Stomach (tissue), 9 donors: Measurements from ENCODE around the gene FXN. TPM values are rescaled to one million over a fixed set of nuclear protein-coding genes. Genes with fewer than 3 reads are reported as not detected.

Source experiments
- DNase-seq, 2 donors: peaks; one replicate each; pipeline versions ENCODE4 v3.0.0 to v3.0.0-alpha.2; 2013 to 2019
- H3K27ac ChIP-seq, 5 donors: fragments of 200-600 bp in 4 of 5; sonication (generic) in 4 of 5; one replicate each; pipeline ENCODE4 v1.5.1; 2013 to 2019; ENCODE audit warnings: mild to moderate bottlenecking in 1 of 5, moderate library complexity in 1 of 5
- H3K27me3 ChIP-seq, 3 donors: fragments of 200-600 bp; sonication (generic); one replicate each; pipeline ENCODE4 v1.5.1; 2017 to 2019; ENCODE audit warnings: mixed run types in 1 of 3
- H3K36me3 ChIP-seq, 4 donors: fragments of 200-600 bp; sonication (generic); 1 replicate in 3 of 4; 2 replicates in 1 of 4; pipeline ENCODE4 v1.5.1; 2016 to 2019
- H3K4me1 ChIP-seq, 4 donors: fragments of 200-600 bp; sonication (generic); one replicate each; pipeline ENCODE4 v1.5.1; 2016 to 2019
- H3K4me3 ChIP-seq, 4 donors: fragments of 200-600 bp; sonication (generic) in 3 of 4; one replicate each; pipeline ENCODE4 v1.5.1; 2016 to 2019; ENCODE audit warnings: mild to moderate bottlenecking in 1 of 4
- H3K9me3 ChIP-seq, 4 donors: fragments of 200-600 bp; sonication (generic); one replicate each; pipeline ENCODE4 v1.5.1; 2016 to 2019
- CTCF ChIP-seq, 7 experiments: fragments of 450-650 bp in 4 of 7; fragments of 200-600 bp in 3 of 7; sonication (generic) in 3 of 7; IDR thresholded peaks; one replicate each; pipeline ENCODE4 v1.5.1; 2016 to 2019; ENCODE audit warnings: antibody characterized with exemption in 7 of 7, control low read depth in 2 of 7, mild to moderate bottlenecking in 1 of 7
- EP300 ChIP-seq: sonication (generic); formaldehyde crosslinking; IDR thresholded peaks from one replicate; pipeline ENCODE4 v1.6.1; 2017; ENCODE audit warnings: antibody characterized with exemption
- POLR2A ChIP-seq, 4 donors: fragments of 450-650 bp; IDR thresholded peaks; one replicate each; pipeline ENCODE4 v1.6.1; 2016; ENCODE audit warnings: antibody characterized with exemption in 4 of 4, control low read depth in 2 of 4, mild to moderate bottlenecking in 1 of 4, moderate library complexity in 1 of 4
- POLR2AphosphoS5 ChIP-seq, 3 donors: sonication (generic); formaldehyde crosslinking; IDR thresholded peaks; one replicate each; pipeline ENCODE4 v1.6.1; 2016; ENCODE audit warnings: antibody characterized with exemption in 3 of 3
- WGBS, 5 donors: extraction: QIAGEN DNeasy Blood & Tissue Kit in 3 of 5; methylation state at CpG; one replicate each; pipeline versions ENCODE4 v1.1.5 to v1.1.7; 2013 to 2018; 5-methylcytosine and 5-hydroxymethylcytosine counted together
- intact Hi-C: fragments of 100-400 bp; cut with DNase I; formaldehyde crosslinking; loops from one replicate; pipeline ENCODE4 v1.15.1; 2023; ENCODE audit warnings: low total_unique reads
- polyA plus RNA-seq, 3 donors: library from polyadenylated mRNA; stranded (reverse); fragments of 200-250 nt; gene quantifications; one replicate each; pipeline ENCODE4 v1.2.3, GENCODE V29; 2013
- total RNA-seq, 5 donors: library from RNA; depleted of rRNA; stranded (reverse); fragments of >200 nt; gene quantifications; one replicate each; pipeline versions ENCODE4 v1.1.0 to v1.2.3, GENCODE V29; 2014 to 2016
- donor health status: healthy with polysubstance abuse.
- donor health status: Bipolar disorder and iron deficiency.
- donor health status: healthy.

The FXN gene
- total and polyA plus RNA-seq, 8 donors = 0.58 to 15.3 (median 4.1) TPM

- H3K27me3 ChIP-seq = no peaks in the 10 kb centered on the region
- peaks cover 0 to 9% (median 0%) of the 10 kb centered on the region in 4 donors for H3K9me3 ChIP-seq
- DNase-seq = peak in 1 of 2 donors; percentile 16
- no peak overlapping the region for H3K4me3 ChIP-seq
- H3K4me1 ChIP-seq = peaks cover 0 to 11% (median 1%) of the 10 kb centered on the region in 4 donors
- intact Hi-C loops = loop anchor here (10.0 kb wide), 1 partner anchor 434 kb away; no protein-coding TSS in a partner anchor
- no peaks in the 10 kb centered on the region for H3K36me3 ChIP-seq
- no peak for TF ChIP-seq EP300
- no peak for TF ChIP-seq CTCF (IDR thresholded peaks at IDR 0.05)
- no peak for TF ChIP-seq POLR2AphosphoS5 (IDR thresholded peaks at IDR 0.05)
- no peak for TF ChIP-seq POLR2A (IDR thresholded peaks at IDR 0.05)
- WGBS, 5 donors = 86 to 96% (median 89%) methylated on average over 2 of the region's 2 CpGs
- no peak overlapping the region for H3K27ac ChIP-seq
Measured at GRCh38 chr9:69028754-69029153, 6.8 kb upstream of the FXN start.

- DNase-seq = no peak
- Histone ChIP-seq H3K27ac (no peak overlapping the region), H3K9me3 (peaks cover 0 to 9% (median 0%) of the 10 kb centered on the region in 4 donors), H3K27me3 (no peaks in the 10 kb centered on the region), H3K4me1 (peaks cover 0 to 9% (median 0%) of the 10 kb centered on the region in 4 donors), H3K4me3 (no peak overlapping the region), H3K36me3 (no peaks in the 10 kb centered on the region)
- intact Hi-C loops = loop anchor here (10.0 kb wide), 1 partner anchor 435 kb away; no protein-coding TSS in a partner anchor
- TF ChIP-seq POLR2A (IDR thresholded peaks at IDR 0.05) (no peak), POLR2AphosphoS5 (IDR thresholded peaks at IDR 0.05) (no peak), CTCF (IDR thresholded peaks at IDR 0.05) (no peak), EP300 (no peak)
Measured at GRCh38 chr9:69029535-69029934, 6.0 kb upstream of the FXN start.

GRCh38 chr9:69030851-69031645 is 4.5 kb upstream of the FXN start:
- no peak for DNase-seq
- TF ChIP-seq POLR2A (IDR thresholded peaks at IDR 0.05) (no peak), POLR2AphosphoS5 (IDR thresholded peaks at IDR 0.05) (no peak), CTCF (IDR thresholded peaks at IDR 0.05) (no peak), EP300 (no peak)
- H3K27me3 ChIP-seq = no peaks in the 10 kb centered on the region
- intact Hi-C loops = no loop called here
- no peaks in the 10 kb centered on the region for H3K36me3 ChIP-seq
- no peak overlapping the region for H3K27ac ChIP-seq
- peaks cover 3 to 16% (median 6%) of the 10 kb centered on the region in 4 donors for H3K4me1 ChIP-seq
- H3K4me3 ChIP-seq = no peak overlapping the region
- peaks cover 0 to 9% (median 0%) of the 10 kb centered on the region in 4 donors for H3K9me3 ChIP-seq
- 69 to 86% (median 76%) methylated on average over 1 of the region's 1 CpG for WGBS, 5 donors

- Histone ChIP-seq H3K27ac (no peak overlapping the region), H3K9me3 (peaks cover 0 to 9% (median 0%) of the 10 kb centered on the region in 4 donors), H3K27me3 (no peaks in the 10 kb centered on the region), H3K4me3 (no peak overlapping the region), H3K36me3 (no peaks in the 10 kb centered on the region), H3K4me1 (peaks cover 3 to 22% (median 15%) of the 10 kb centered on the region in 4 donors)
- WGBS, 5 donors = 37 to 57% (median 47%) methylated on average over 2 of the region's 2 CpGs
- intact Hi-C loops = no loop called here
- DNase-seq = no peak
- no peak for TF ChIP-seq CTCF (IDR thresholded peaks at IDR 0.05)
Measured at GRCh38 chr9:69034071-69034470, 1.5 kb upstream of the FXN start.
